Measurements from ENCODE around the gene RPH3AL. TPM values are rescaled to one million over a fixed set of nuclear protein-coding genes. Genes with fewer than 3 reads are reported as not detected.
A peak's percentile ranks its signal among the peaks of the same experiment; 100 is the strongest.

Gene RPH3AL
- total and polyA plus RNA-seq, 2 donors from 2014 or later = 18.1 to 55.9 TPM

DNA sequence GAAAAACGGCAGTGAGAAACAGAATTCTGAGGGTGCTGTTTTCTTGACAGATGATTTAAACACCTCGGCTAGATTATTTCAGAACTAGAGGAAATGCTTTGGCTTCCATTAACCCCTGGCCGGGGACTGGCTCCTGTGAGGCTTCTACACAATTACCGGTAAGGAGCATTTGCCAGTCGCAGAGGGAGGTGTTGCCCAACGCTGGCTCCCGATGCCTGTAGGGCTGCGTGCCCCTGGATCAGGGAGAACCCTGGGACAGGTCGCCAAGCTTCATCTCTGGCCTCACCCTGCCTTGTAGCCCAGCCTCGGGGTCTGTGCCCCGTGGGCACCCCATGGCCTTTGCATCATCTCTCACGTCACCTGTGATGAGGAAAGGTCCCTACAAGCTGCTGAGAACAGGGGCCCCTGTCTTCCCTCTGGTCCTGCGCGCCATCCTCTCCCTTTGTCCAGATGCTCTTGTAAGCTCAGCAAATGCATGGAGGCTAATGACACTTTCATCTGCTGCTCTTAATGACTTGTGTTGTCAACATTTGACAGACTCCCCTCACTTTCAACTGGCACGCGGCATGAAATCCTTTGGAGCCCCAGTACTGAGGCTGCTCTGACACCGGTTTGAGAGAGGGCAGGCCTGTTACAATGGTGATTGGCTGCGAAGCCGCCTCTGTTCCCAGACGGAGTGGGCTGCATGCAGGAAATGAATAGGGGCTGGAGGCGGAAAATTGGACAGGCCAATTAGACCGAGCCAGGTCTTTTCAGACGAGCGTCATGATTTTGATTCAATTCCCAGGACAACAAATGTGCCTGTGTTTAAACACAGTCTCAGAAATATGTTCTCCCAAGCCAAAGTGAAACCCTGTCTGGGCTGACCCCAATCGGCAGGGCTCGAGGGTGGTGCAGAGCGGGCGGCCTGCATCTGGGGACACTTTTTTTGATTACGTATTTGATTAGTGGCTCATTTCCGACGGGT is 85.6 kb downstream of the RPH3AL start:
- Histone ChIP-seq H3K4me3 (ENCODE audit: low read length in 3 of 3) (no peak overlapping the region), H3K9me3 (ENCODE audit: control insufficient read depth in 2 of 3, insufficient read depth in 1 of 3, low read length in 3 of 3) (no peaks in the 10 kb centered on the region), H3K4me1 (ENCODE audit: control insufficient read depth in 2 of 3, insufficient read depth in 2 of 3, low read depth in 1 of 3, low read length in 3 of 3) (peaks cover 0 to 4% (median 3%) of the 10 kb centered on the region in 3 donors), H3K9ac (ENCODE audit: low read length in 3 of 3) (no peak overlapping the region), H3K36me3 (ENCODE audit: control insufficient read depth in 2 of 3, insufficient read depth in 3 of 3, low read length in 3 of 3) (peaks cover 0 to 2% (median 0%) of the 10 kb centered on the region in 3 donors), H3K27me3 (ENCODE audit: control insufficient read depth, insufficient read depth, low read length) (no peaks in the 10 kb centered on the region), H3K27ac (ENCODE audit: low read depth in 2 of 2, low read length in 2 of 2) (peak overlapping the region; percentile 72 to 76)
- TF ChIP-seq, protein P1, sequence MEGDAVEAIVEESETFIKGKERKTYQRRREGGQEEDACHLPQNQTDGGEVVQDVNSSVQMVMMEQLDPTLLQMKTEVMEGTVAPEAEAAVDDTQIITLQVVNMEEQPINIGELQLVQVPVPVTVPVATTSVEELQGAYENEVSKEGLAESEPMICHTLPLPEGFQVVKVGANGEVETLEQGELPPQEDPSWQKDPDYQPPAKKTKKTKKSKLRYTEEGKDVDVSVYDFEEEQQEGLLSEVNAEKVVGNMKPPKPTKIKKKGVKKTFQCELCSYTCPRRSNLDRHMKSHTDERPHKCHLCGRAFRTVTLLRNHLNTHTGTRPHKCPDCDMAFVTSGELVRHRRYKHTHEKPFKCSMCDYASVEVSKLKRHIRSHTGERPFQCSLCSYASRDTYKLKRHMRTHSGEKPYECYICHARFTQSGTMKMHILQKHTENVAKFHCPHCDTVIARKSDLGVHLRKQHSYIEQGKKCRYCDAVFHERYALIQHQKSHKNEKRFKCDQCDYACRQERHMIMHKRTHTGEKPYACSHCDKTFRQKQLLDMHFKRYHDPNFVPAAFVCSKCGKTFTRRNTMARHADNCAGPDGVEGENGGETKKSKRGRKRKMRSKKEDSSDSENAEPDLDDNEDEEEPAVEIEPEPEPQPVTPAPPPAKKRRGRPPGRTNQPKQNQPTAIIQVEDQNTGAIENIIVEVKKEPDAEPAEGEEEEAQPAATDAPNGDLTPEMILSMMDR (IDR thresholded peaks at IDR 0.05; ENCODE audit: borderline replicate concordance, extremely low read depth, insufficient read depth) = no peak
- no peak for FAIRE-seq
- peak in 3 of 5 donors; percentile 32 to 80 (median 74) for DNase-seq
- intact Hi-C loops (cut with DNase I) = no loop called here

DNA sequence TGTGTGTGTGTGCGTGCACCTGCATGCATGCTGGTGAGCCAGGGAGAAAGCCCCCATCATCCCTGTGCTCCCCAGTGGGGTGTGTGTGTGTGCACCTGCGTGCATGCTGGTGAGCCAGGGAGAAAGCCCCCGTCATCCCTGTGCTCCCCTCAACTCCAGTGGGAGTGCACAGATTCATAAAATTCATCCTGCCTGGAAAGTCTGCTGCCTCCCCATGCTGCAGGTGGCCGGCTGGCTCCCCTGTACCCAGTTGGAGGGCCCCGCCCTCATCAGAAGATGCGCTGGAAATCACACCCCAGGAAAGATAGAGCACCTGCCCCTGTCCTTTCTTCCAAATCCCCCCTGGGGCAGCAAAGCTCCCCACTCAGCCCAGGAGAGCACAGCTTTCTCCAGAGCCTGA is 86.4 kb downstream of the RPH3AL start:
- peak in 1 of 5 donors; percentile 35 for DNase-seq
- no peaks in the 10 kb centered on the region for H3K27me3 ChIP-seq (ENCODE audit: control insufficient read depth, insufficient read depth, low read length)
- no peak for FAIRE-seq
- no peak overlapping the region for H3K4me3 ChIP-seq (ENCODE audit: low read length in 3 of 3)
- TF ChIP-seq, protein P1 (IDR thresholded peaks at IDR 0.05; ENCODE audit: borderline replicate concordance, extremely low read depth, insufficient read depth) = no peak
- no peak overlapping the region for H3K27ac ChIP-seq (ENCODE audit: low read depth in 2 of 2, low read length in 2 of 2)
- H3K4me1 ChIP-seq (ENCODE audit: control insufficient read depth in 2 of 3, insufficient read depth in 2 of 3, low read depth in 1 of 3, low read length in 3 of 3) = peaks cover 0 to 4% (median 3%) of the 10 kb centered on the region in 3 donors
- peaks cover 0 to 2% (median 0%) of the 10 kb centered on the region in 3 donors for H3K36me3 ChIP-seq (ENCODE audit: control insufficient read depth in 2 of 3, insufficient read depth in 3 of 3, low read length in 3 of 3)
- intact Hi-C loops (cut with DNase I) = no loop called here
- no peaks in the 10 kb centered on the region for H3K9me3 ChIP-seq (ENCODE audit: control insufficient read depth in 2 of 3, insufficient read depth in 1 of 3, low read length in 3 of 3)
- H3K9ac ChIP-seq (ENCODE audit: low read length in 3 of 3) = no peak overlapping the region

DNA sequence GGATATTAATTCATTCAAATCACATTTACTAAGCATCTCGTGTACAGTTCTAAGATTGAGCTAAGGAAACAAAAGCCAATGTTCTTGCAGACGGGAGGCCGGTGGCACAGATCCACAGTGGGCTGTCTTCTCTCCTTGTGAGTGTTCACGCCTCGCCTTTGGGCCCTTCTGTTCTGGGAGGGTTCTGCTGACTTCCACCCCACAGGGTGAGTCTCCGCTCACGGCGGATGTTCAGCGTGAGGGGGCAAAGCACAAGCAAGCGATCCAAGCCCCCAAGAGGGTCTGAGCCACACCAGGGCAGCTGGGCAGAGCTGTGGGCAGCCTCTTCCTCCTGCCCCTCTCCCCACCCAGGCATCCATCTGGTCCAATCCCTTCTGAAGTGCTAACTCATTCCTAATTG is 86.9 kb downstream of the RPH3AL start:
- peaks cover 0 to 2% (median 0%) of the 10 kb centered on the region in 3 donors for H3K36me3 ChIP-seq (ENCODE audit: control insufficient read depth in 2 of 3, insufficient read depth in 3 of 3, low read length in 3 of 3)
- peak in 1 of 5 donors; percentile 48 for DNase-seq
- H3K4me3 ChIP-seq (ENCODE audit: low read length in 3 of 3) = no peak overlapping the region
- TF ChIP-seq, protein P1 (IDR thresholded peaks at IDR 0.05; ENCODE audit: borderline replicate concordance, extremely low read depth, insufficient read depth) = no peak
- no peaks in the 10 kb centered on the region for H3K27me3 ChIP-seq (ENCODE audit: control insufficient read depth, insufficient read depth, low read length)
- intact Hi-C loops (cut with DNase I) = no loop called here
- FAIRE-seq = no peak
- no peak overlapping the region for H3K9ac ChIP-seq (ENCODE audit: low read length in 3 of 3)
- H3K4me1 ChIP-seq (ENCODE audit: control insufficient read depth in 2 of 3, insufficient read depth in 2 of 3, low read depth in 1 of 3, low read length in 3 of 3) = peaks cover 0 to 4% (median 3%) of the 10 kb centered on the region in 3 donors
- H3K27ac ChIP-seq (ENCODE audit: low read depth in 2 of 2, low read length in 2 of 2) = no peak overlapping the region
- no peaks in the 10 kb centered on the region for H3K9me3 ChIP-seq (ENCODE audit: control insufficient read depth in 2 of 3, insufficient read depth in 1 of 3, low read length in 3 of 3)
